NB4 (cell line): ENCODE data around the gene ST8SIA2.

Source experiments
- DNase-seq: peaks from one replicate; pipeline ENCODE4 v3.0.0; 2010; ENCODE audit warnings: low read depth
- H3K4me3 ChIP-seq: one replicate; pipeline ENCODE4 v1.5.1; 2011; ENCODE audit warnings: mild to moderate bottlenecking, low read depth, low read length, moderate library complexity
- MYC ChIP-seq: IDR thresholded peaks from 2 replicates; pipeline ENCODE4 v1.6.1; 2011; ENCODE audit warnings: low read depth, low read length
- POLR2A ChIP-seq: IDR thresholded peaks from 2 replicates; pipeline ENCODE4 v1.6.1; 2011; ENCODE audit warnings: mild to moderate bottlenecking; ENCODE audit not compliant: insufficient read length; ENCODE audit errors: extremely low read depth
- TF ChIP-seq, protein P1 (sequence below): IDR thresholded peaks from one replicate; pipeline ENCODE4 v1.5.1; 2012; ENCODE audit warnings: low read depth, low read length
- TF ChIP-seq, protein P2 (sequence below): IDR thresholded peaks from 2 replicates; pipeline ENCODE4 v1.6.1; 2011; ENCODE audit warnings: low read depth, low read length

The ST8SIA2 gene

DNA sequence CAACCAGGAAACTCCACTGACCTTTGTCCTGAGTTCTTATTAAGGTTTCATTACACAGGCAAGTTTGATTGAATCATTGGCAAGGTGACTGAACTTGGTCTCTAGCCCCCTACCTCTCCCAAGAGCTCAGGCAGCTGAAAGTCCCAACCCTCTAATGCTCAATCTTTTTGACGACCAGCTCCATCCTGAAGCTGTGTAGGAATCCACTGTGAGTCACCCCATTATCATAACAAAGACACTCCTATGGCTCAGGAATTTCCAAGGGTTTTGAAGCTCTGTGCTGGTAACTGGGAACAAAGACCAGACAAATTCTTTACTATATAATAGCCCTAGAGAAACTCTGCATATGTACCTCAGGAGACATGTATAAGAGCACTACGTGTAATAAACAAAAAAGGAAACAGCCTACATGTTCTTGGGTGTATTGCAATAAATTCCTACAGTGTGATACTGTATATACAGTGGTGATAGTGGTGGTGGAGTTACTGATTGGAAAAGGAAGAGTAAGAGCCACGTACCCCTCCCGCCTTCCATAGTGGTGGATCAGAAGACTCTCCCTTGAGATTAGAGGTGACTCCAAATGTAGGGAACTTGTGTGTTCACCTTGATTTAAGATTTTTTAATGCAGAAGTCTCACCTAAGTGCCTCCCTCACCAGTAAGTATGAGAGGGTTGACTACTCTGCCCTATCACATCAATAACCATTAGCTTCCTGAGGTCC lies 116.6 kb downstream of the ST8SIA2 start:
- no peak overlapping the region for H3K4me3 ChIP-seq
- TF ChIP-seq, protein P1, sequence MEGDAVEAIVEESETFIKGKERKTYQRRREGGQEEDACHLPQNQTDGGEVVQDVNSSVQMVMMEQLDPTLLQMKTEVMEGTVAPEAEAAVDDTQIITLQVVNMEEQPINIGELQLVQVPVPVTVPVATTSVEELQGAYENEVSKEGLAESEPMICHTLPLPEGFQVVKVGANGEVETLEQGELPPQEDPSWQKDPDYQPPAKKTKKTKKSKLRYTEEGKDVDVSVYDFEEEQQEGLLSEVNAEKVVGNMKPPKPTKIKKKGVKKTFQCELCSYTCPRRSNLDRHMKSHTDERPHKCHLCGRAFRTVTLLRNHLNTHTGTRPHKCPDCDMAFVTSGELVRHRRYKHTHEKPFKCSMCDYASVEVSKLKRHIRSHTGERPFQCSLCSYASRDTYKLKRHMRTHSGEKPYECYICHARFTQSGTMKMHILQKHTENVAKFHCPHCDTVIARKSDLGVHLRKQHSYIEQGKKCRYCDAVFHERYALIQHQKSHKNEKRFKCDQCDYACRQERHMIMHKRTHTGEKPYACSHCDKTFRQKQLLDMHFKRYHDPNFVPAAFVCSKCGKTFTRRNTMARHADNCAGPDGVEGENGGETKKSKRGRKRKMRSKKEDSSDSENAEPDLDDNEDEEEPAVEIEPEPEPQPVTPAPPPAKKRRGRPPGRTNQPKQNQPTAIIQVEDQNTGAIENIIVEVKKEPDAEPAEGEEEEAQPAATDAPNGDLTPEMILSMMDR, result no peak
- TF ChIP-seq MYC (no peak), POLR2A (no peak)
- TF ChIP-seq, protein P2, sequence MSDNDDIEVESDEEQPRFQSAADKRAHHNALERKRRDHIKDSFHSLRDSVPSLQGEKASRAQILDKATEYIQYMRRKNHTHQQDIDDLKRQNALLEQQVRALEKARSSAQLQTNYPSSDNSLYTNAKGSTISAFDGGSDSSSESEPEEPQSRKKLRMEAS, result no peak
- DNase-seq, result no peak
